Fibroblast of peridontal ligament (primary cell): Measurements from ENCODE around the gene NPM3.
A peak's percentile ranks its signal among the peaks of the same experiment; 100 is the strongest.
"Not testable (repeated sequence)": the region's sequence is repeated elsewhere in the genome, so short reads cannot be mapped to it uniquely, and the experiment has no call there.

Experiments used
- DNase-seq: peaks from one replicate; pipeline ENCODE4 v3.0.0-alpha.2; 2010; ENCODE audit errors: extremely low read depth

Gene NPM3

GRCh38 chr10:101803511-101803910 is 20.3 kb upstream of the NPM3 start:
- no peak for DNase-seq

GRCh38 chr10:101797403-101798059 is 14.3 kb upstream of the NPM3 start:
- DNase-seq: no peak

- DNase-seq: no peak
Measured at GRCh38 chr10:101793526-101793925, 10.3 kb upstream of the NPM3 start.

- DNase-seq: no peak
Measured at GRCh38 chr10:101789686-101790085, 6.4 kb upstream of the NPM3 start.

GRCh38 chr10:101789231-101789630 is 6.0 kb upstream of the NPM3 start:
- DNase-seq: not testable (repeated sequence)

GRCh38 chr10:101785801-101786200 is 2.6 kb upstream of the NPM3 start:
- DNase-seq: no peak

- no peak for DNase-seq
Measured at GRCh38 chr10:101784558-101784957, 1.3 kb upstream of the NPM3 start.

GRCh38 chr10:101783736-101784118 is 481 bp upstream of the NPM3 start:
- no peak for DNase-seq

- no peak for DNase-seq
Measured at GRCh38 chr10:101781984-101782810, 1.0 kb downstream of the NPM3 start.

- DNase-seq: no peak
Measured at GRCh38 chr10:101781655-101781983, 1.6 kb downstream of the NPM3 start.

- peak; percentile 52 for DNase-seq
Measured at GRCh38 chr10:101780818-101781654, 2.2 kb downstream of the NPM3 start.

GRCh38 chr10:101780187-101780817 is 2.9 kb downstream of the NPM3 start:
- no peak for DNase-seq

- DNase-seq: peak; percentile 48
Measured at GRCh38 chr10:101779544-101780186, 3.6 kb downstream of the NPM3 start.

GRCh38 chr10:101778781-101779543 is 4.3 kb downstream of the NPM3 start:
- DNase-seq: no peak

GRCh38 chr10:101778151-101778780 is 5.0 kb downstream of the NPM3 start:
- DNase-seq: no peak

- DNase-seq: no peak
Measured at GRCh38 chr10:101777619-101778145, 5.6 kb downstream of the NPM3 start.

- no peak for DNase-seq
Measured at GRCh38 chr10:101776161-101776817, 7.0 kb downstream of the NPM3 start.

- no peak for DNase-seq
Measured at GRCh38 chr10:101775273-101776160, 7.7 kb downstream of the NPM3 start, which contains the start of gene FGF8. FGF8 (minus strand) TSS chr10:101776114; CDS start chr10:101775900, 214 bp downstream.
